GM20000 (cell line): ENCODE results near the gene CDC42BPA.

ENCODE experiments used
- DNase-seq: peaks from one replicate; pipeline ENCODE4 v3.0.0; 2012; ENCODE audit warnings: low spot score
- TF ChIP-seq, protein P1 (sequence below): IDR thresholded peaks from 2 replicates; pipeline ENCODE4 v1.5.1; 2012; ENCODE audit warnings: mild to moderate bottlenecking, control low read depth; ENCODE audit errors: extremely low read depth, missing control alignments

CDC42BPA gene

DNA sequence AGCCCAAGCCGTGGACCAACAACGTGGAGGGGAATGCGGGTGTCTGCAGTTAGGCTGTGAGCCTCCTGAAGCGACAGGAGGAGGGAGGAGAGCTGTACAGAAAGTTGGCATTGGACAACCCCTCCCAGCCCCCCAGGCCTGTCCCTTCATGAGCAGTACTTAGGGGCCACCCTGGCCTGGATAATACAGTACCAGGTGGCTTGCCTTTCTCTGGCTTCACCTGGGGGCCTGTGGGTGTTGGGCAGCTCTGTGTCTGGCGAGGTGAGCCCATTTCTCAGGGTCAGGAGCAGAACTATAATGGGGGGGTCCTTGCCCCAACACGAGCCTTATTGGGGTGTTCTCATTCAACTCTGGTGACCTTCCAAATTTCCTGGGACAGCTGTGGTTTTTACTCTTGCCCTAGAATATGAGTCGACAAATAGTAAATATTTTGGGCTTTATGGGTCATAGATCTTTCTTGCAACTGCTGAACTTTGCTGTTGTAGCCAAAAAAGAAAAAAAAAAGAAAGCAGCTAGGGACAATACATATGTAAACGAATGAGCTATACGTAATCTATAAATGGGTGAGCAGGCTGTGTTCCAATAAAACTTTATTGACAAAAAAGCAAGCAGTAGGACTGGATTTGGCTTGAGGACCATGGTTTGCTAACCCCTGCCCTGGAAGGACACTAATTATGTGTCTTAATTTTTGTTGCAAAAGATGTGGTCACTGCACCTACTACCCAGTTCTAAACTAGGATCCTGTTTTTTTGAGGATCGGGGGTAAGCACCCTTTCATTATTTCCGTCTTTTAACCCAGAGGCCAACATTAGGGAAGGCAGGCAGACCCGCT is 366.8 kb downstream of the CDC42BPA start:
- DNase-seq = no peak
- TF ChIP-seq, protein P1, sequence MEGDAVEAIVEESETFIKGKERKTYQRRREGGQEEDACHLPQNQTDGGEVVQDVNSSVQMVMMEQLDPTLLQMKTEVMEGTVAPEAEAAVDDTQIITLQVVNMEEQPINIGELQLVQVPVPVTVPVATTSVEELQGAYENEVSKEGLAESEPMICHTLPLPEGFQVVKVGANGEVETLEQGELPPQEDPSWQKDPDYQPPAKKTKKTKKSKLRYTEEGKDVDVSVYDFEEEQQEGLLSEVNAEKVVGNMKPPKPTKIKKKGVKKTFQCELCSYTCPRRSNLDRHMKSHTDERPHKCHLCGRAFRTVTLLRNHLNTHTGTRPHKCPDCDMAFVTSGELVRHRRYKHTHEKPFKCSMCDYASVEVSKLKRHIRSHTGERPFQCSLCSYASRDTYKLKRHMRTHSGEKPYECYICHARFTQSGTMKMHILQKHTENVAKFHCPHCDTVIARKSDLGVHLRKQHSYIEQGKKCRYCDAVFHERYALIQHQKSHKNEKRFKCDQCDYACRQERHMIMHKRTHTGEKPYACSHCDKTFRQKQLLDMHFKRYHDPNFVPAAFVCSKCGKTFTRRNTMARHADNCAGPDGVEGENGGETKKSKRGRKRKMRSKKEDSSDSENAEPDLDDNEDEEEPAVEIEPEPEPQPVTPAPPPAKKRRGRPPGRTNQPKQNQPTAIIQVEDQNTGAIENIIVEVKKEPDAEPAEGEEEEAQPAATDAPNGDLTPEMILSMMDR = no peak

DNA sequence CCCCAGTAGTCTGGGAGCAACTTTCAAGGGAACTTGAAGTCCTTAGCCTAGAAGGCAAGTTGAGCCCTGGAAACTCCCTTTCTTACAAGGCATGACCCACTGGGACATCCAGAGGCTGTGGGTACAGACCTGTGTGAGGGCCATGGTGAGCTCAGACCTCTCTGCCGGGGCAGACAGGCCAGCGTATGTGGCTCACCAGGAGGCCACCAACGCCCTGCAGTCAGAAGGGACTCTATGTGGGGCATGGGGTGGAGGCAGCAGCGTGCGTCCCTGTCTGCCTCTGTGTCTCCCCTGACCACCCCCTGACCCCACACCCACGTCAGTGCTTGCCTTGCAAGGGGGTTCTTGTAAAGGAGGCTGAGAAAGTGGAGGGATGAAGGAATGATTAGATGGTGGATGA is 367.4 kb downstream of the CDC42BPA start:
- TF ChIP-seq, protein P1 = no peak
- DNase-seq = no peak

DNA sequence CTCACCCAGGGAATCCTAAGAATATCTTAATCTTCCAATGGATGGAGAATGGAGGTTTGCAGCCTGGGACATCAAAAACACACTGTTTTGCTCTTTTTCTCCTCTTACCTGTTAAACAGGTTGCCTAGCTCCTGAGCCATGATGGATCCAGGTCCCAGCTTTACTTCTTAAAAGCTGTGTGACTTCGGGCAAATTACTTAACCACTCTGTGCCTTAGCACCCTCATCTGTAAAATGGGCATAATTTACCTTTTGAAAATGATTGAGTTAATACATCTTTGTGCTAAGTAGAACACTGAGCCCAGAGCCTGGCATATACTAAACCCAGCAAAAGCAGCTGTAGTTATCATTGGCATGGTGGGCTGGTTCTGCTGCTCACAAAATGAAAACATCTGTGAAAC is 368.0 kb downstream of the CDC42BPA start:
- TF ChIP-seq, protein P1 = no peak

DNA sequence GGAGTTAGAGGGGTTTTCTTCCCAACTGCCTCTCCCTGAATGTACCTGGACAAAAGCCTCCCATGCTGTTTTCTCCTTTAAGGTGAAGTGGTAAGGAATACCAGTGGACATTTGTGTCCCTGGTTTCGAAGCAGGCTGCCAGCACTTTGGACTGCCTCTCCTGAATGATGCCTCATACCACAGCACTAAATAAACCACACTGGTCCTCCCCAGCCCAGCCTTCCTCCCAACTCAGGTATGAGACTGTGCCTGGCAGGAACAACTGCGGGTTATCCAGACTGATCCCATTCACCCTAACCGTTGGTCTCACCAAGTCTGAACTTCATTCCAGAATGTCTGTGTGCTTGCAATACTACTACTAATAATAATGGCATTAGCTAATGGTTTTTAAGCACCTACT is 368.9 kb downstream of the CDC42BPA start:
- TF ChIP-seq, protein P1 = no peak
- no peak for DNase-seq

More for the DNA sequence above, 368.0 kb downstream of the CDC42BPA start:
- DNase-seq = no peak

DNA sequence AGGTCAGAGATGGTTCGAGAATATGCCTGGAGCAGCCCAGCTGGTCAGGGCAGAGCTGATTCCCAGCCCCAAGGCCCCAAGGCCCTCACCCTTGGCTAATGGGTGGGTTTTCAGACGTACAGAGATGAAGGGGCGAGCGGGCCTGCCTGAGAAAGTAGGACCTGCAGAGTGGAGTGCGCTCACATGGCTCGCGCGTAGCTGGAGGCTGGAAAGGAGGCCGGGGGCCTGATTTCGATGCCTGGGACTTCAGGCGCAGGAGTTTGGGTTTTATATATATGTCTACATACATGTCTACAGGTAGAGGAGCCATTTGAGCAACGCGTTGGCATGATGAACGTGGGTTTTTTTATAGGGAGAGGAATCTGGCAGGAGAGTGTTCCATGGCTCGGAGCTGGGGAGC is 369.3 kb downstream of the CDC42BPA start:
- TF ChIP-seq, protein P1 = no peak
- no peak for DNase-seq

DNA sequence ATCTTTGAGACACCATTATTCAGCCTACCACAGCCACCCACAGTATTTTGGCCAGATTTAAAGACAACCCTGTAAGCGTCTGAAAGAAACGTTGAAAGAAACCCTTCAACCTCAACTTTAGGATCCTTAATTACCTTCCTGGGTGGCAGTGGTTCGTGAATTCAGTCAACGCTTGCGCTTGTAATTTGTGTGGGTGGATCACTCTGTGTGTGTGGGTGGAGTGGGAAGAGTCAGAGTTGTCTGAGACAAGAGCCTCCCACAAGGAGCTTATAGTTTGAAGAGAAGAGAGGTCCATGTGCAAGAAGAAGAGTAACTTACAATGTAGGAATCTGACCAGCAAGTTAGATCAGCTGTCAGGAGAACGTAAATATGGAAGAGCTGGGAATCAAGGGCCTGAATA is 369.8 kb downstream of the CDC42BPA start:
- TF ChIP-seq, protein P1 = no peak
- no peak for DNase-seq

DNA sequence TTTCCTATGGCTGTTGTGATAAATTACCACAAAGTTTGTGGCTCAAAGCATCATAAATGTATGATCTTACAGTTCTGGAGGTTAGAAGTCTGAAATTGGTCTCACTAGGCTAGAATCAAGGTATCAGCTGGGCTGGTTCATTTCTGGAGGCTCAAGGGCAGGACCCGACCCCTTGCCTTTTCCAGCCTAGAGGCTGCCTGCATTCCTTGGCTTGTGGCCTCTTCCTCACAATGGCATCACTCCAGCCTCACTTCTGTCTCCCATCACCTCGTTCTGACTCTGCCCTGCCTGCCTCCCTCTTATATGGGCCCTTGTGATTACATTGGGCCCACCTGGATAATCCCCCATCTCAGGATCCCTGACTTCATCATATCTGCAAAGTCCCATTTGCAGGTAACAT is 370.2 kb downstream of the CDC42BPA start:
- TF ChIP-seq, protein P1 = no peak
- no peak for DNase-seq
